RWPE2 (cell line): ENCODE results near the gene CCDC91.

Source experiments
- ATAC-seq: fragments of 200-7000 bp; cut with Tn5 transposase; 3 replicates; pipeline ENCODE4 v1.9.1; 2021; ENCODE audit warnings: low read depth
- DNase-seq: peaks from one replicate; pipeline ENCODE4 v3.0.0-alpha.2; 2020; ENCODE audit warnings: low spot score
- H3K27ac ChIP-seq: fragments of 450-650 bp; 2 replicates; pipeline ENCODE4 v1.5.1; 2017; ENCODE audit warnings: mild to moderate bottlenecking; ENCODE audit not compliant: poor library complexity, severe bottlenecking
- H3K27me3 ChIP-seq: fragments of 250-450 bp; sonication (Bioruptor Pico); 2 replicates; pipeline ENCODE4 v1.5.1; 2021; ENCODE audit warnings: mild to moderate bottlenecking, moderate library complexity; ENCODE audit not compliant: insufficient read depth, poor library complexity, severe bottlenecking
- H3K36me3 ChIP-seq: fragments of 250-450 bp; sonication (Bioruptor Pico); 2 replicates; pipeline ENCODE4 v1.5.1; 2020; ENCODE audit warnings: low read depth, mild to moderate bottlenecking, moderate library complexity
- H3K4me1 ChIP-seq: fragments of 250-450 bp; sonication (Bioruptor Pico); 2 replicates; pipeline ENCODE4 v1.5.1; 2021; ENCODE audit warnings: mild to moderate bottlenecking, moderate library complexity; ENCODE audit not compliant: insufficient read depth, poor library complexity, severe bottlenecking
- H3K4me3 ChIP-seq: fragments of 250-450 bp; sonication (Bioruptor Pico); 2 replicates; pipeline ENCODE4 v1.5.1; 2021; ENCODE audit warnings: mild to moderate bottlenecking, moderate library complexity; ENCODE audit not compliant: severe bottlenecking
- H3K9me3 ChIP-seq: fragments of 250-450 bp; sonication (Bioruptor Pico); 2 replicates; pipeline ENCODE4 v1.5.1; 2021; ENCODE audit warnings: mild to moderate bottlenecking, moderate library complexity; ENCODE audit not compliant: severe bottlenecking
- CTCF ChIP-seq: fragments of 450-650 bp; IDR thresholded peaks from one replicate; pipeline ENCODE4 v1.5.1; 2017; ENCODE audit warnings: mild to moderate bottlenecking, moderate library complexity; ENCODE audit not compliant: poor library complexity, severe bottlenecking

CCDC91 gene

GRCh38 chr12:28506271-28506670 lies 316.0 kb downstream of the CCDC91 start:
- H3K4me1 ChIP-seq, result no peaks in the 10 kb centered on the region
- no peaks in the 10 kb centered on the region for H3K27me3 ChIP-seq
- no peak for ATAC-seq
- no peak for DNase-seq
- no peak overlapping the region for H3K4me3 ChIP-seq
- no peak overlapping the region for H3K27ac ChIP-seq
- TF ChIP-seq CTCF, result no peak
- H3K36me3 ChIP-seq, result no peaks in the 10 kb centered on the region
- H3K9me3 ChIP-seq, result no peaks in the 10 kb centered on the region

GRCh38 chr12:28507033-28507432 lies 316.8 kb downstream of the CCDC91 start:
- Histone ChIP-seq H3K4me3 (no peak overlapping the region), H3K9me3 (no peaks in the 10 kb centered on the region), H3K27ac (no peak overlapping the region), H3K36me3 (no peaks in the 10 kb centered on the region), H3K4me1 (no peaks in the 10 kb centered on the region), H3K27me3 (no peaks in the 10 kb centered on the region)
- no peak for DNase-seq
- ATAC-seq, result no peak
- no peak for TF ChIP-seq CTCF

GRCh38 chr12:28507867-28508266 lies 317.6 kb downstream of the CCDC91 start:
- no peak overlapping the region for H3K4me3 ChIP-seq
- no peaks in the 10 kb centered on the region for H3K4me1 ChIP-seq
- DNase-seq, result no peak
- ATAC-seq, result no peak
- H3K27me3 ChIP-seq, result no peaks in the 10 kb centered on the region
- no peaks in the 10 kb centered on the region for H3K36me3 ChIP-seq
- H3K27ac ChIP-seq, result no peak overlapping the region
- TF ChIP-seq CTCF, result no peak
- no peaks in the 10 kb centered on the region for H3K9me3 ChIP-seq

GRCh38 chr12:28512406-28512805 lies 322.1 kb downstream of the CCDC91 start:
- Histone ChIP-seq H3K4me3 (no peak overlapping the region), H3K27me3 (no peaks in the 10 kb centered on the region), H3K9me3 (no peaks in the 10 kb centered on the region), H3K36me3 (no peaks in the 10 kb centered on the region), H3K4me1 (no peaks in the 10 kb centered on the region), H3K27ac (no peak overlapping the region)
- TF ChIP-seq CTCF, result no peak
- DNase-seq (no peak), ATAC-seq (no peak)

GRCh38 chr12:28512876-28513275 lies 322.6 kb downstream of the CCDC91 start:
- H3K36me3 ChIP-seq, result no peaks in the 10 kb centered on the region
- no peak for ATAC-seq
- no peak overlapping the region for H3K27ac ChIP-seq
- no peaks in the 10 kb centered on the region for H3K4me1 ChIP-seq
- no peaks in the 10 kb centered on the region for H3K27me3 ChIP-seq
- TF ChIP-seq CTCF, result no peak
- DNase-seq, result no peak
- H3K9me3 ChIP-seq, result no peaks in the 10 kb centered on the region
- H3K4me3 ChIP-seq, result no peak overlapping the region
